GM10847 (cell line): ENCODE results near the gene MYOM1.

Experiments
- POLR2A ChIP-seq: IDR thresholded peaks from 2 replicates; pipeline ENCODE4 v1.6.1; 2011; ENCODE audit not compliant: insufficient read length; ENCODE audit errors: extremely low read depth

The MYOM1 gene

GRCh38 chr18:3060667-3061580 lies 158.8 kb downstream of the MYOM1 start:
- no peak for TF ChIP-seq POLR2A

GRCh38 chr18:3059272-3059671 lies 160.5 kb downstream of the MYOM1 start:
- no peak for TF ChIP-seq POLR2A

GRCh38 chr18:3058328-3059191 lies 161.2 kb downstream of the MYOM1 start:
- TF ChIP-seq POLR2A: no peak

- no peak for TF ChIP-seq POLR2A
Measured at GRCh38 chr18:3057526-3057925, 162.2 kb downstream of the MYOM1 start.

DNA sequence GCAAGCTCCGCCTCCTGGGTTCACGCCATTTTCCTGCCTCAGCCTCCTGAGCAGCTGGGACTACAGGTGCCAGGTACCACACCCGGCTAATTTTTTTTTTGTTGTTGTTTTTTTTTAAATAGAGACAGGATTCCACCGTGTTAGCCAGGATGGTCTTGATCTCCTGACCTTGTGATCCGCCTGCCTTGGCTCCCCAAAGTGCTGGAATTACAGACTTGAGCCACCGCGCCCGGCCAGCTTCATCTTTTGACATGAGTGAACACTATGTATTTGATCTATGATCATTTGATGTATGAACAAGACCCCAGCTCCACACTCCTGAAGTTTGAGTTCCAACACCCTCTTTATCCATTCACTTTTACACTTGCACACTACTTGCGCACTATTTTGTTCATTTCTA lies 163.5 kb downstream of the MYOM1 start:
- TF ChIP-seq POLR2A: no peak

DNA sequence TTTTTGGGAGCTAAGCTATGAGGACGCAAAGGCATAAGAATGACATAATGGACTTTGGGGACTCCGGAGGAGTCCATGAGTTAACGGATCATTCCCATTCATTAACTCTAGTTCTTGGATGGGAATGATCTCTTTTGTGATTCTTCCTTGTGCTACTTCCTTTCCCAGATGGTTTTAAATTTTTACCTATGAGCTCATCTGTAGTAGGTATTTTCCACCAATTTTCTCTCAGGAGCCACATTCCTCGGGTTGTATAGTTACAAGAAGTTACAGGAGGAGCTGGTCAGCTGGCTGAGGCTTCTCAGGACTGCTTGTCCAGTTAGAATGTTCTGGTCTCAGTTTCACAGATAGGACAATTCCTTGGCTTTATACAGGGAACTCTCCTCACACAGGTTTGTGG lies 164.0 kb downstream of the MYOM1 start:
- TF ChIP-seq POLR2A: no peak

- no peak for TF ChIP-seq POLR2A
Measured at GRCh38 chr18:3055186-3055728, 164.5 kb downstream of the MYOM1 start.

DNA sequence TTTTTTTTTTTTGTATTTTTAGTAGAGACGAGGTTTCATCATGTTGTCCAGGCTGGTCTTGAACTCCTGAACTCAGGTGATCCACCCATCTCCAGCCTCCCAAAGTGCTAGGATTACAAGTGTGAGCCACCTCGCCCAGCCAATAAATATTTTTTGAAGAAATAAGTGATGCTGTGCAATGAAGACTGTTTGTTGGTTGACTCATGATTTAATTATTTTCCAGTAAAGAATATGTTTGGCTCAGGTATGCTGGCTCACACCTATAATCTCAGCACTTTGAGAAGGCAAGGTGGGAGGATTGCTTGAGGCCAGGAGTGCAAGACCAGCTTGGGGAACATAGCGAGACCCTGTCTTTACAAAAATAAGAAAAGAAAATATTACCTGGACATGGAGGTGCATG lies 165.0 kb downstream of the MYOM1 start:
- TF ChIP-seq POLR2A: no peak

GRCh38 chr18:3054214-3054613 lies 165.6 kb downstream of the MYOM1 start:
- TF ChIP-seq POLR2A: no peak

DNA sequence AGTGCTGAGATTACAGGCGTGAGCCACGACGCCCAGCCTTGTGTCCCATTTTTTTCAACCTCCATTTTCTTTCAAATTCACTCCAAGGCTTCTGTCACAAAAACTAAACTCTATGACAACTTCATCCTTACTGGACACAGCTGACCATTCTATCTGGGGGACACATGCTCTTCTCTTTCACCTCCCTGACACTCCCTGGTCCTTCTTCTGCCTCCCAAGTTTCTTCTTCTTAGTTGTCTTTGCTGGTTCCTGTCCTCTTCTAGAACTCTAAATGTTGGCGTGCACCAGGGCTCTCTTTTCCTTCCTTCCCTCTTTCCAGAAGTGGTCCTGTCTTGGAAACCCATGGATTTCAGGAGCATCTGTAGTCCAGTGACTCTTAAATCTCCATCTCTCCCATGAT lies 166.7 kb downstream of the MYOM1 start:
- no peak for TF ChIP-seq POLR2A

DNA sequence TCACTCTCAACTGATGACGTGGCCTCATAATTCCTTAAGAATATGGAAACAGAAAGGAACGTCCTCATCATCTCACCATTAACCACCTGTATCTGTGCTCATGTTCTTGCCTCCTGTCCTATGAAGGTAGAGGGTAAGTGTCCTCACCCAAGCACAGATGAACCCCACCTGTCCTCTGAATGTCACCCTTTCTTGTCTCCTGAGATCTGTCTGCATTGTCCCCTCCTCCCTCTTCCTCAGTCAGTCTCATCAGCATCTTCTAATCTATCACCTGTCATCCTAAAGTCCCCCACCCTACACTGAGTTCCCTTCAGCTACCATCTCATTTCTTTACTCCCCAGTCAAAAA lies 167.4 kb downstream of the MYOM1 start:
- TF ChIP-seq POLR2A: no peak

DNA sequence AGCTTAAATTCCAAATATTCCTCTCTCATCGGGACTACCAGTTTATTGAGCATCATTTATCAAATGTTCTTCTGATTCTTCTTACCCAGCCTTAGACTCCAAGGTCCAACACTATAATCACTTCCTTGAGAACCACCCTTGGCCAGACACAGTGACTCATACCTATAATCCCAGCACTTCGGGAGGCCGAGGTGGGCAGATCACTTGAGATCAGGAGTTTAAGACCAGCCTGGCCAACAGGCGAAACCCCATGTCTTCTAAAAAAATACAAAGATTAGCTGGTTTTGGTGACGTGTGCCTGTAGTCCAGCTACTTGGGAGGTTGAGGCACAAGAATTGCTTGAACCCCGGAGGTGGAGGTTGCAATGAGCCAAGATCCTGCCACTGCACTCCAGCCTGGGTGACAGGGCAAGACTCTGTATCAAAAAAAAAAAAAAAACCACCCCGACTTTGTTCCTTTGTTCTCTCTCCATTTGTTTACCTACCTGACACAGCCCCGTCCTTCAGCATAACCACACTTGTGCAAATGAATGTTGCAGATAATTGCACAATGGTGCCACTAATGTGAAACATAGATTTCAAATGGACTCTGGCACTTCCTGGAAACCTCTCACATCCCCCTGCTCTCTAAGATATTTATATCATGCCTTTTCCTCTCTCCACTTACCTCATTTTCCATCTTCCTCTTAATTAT lies 167.9 kb downstream of the MYOM1 start:
- no peak for TF ChIP-seq POLR2A

DNA sequence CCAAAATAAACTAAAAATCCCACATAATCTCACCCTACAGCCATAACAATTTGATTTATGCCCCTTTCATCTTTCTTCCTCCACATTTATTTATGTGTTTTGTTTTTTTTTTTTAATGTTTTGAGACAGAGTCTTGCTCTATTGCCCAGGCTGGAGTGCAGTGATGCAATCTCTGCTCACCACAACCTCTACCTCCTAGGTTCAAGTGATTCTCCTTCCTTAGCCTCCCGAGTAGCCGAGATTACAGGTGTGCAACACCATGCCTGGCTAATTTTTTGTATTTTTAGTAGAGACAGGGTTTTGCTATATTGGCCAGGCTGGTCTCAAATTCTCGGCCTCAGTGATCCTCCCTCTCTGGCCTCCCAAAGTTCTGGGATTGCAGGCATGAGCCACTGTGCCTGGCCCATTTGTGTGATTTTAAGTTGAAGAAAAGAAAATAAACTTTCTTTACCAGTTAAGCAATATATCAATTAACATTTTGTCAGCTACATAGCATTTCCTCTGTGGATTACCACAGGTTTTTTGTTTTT lies 170.9 kb downstream of the MYOM1 start:
- no peak for TF ChIP-seq POLR2A

- no peak for TF ChIP-seq POLR2A
Measured at GRCh38 chr18:3048121-3048520, 171.6 kb downstream of the MYOM1 start.

- TF ChIP-seq POLR2A: no peak
Measured at GRCh38 chr18:3046216-3046808, 173.5 kb downstream of the MYOM1 start.
